Vagina (tissue), 2 donors: ENCODE data around the gene SFXN1. TPM values are rescaled to one million over a fixed set of nuclear protein-coding genes. Genes with fewer than 3 reads are reported as not detected.

Source experiments
- DNase-seq, 2 donors: peaks; one replicate each; pipeline ENCODE4 v3.0.0-alpha.2; 2017; ENCODE audit errors: extremely low spot score in 2 of 2
- H3K27ac ChIP-seq: fragments of 200-600 bp; sonication (generic); one replicate; pipeline ENCODE4 v1.5.1; 2019
- H3K27me3 ChIP-seq: fragments of 200-600 bp; sonication (generic); one replicate; pipeline ENCODE4 v1.5.1; 2019
- H3K36me3 ChIP-seq, 2 donors: fragments of 200-600 bp; sonication (generic); one replicate each; pipeline ENCODE4 v1.5.1; 2017 to 2019
- H3K4me1 ChIP-seq: fragments of 200-600 bp; sonication (generic); one replicate; pipeline ENCODE4 v1.5.1; 2019
- H3K4me3 ChIP-seq, 2 donors: fragments of 200-600 bp; sonication (generic); 1 replicate in 1 of 2; 2 replicates in 1 of 2; pipeline ENCODE4 v1.5.1; 2016 to 2019
- H3K9me3 ChIP-seq: fragments of 200-600 bp; sonication (generic); one replicate; pipeline ENCODE4 v1.5.1; 2019
- CTCF ChIP-seq, 3 experiments: fragments of 450-650 bp in 2 of 3; fragments of 200-600 bp in 1 of 3; sonication (generic) in 1 of 3; IDR thresholded peaks; one replicate each; pipeline ENCODE4 v1.5.1; 2017 to 2019; ENCODE audit warnings: antibody characterized with exemption in 3 of 3, mild to moderate bottlenecking in 2 of 3, moderate library complexity in 2 of 3
- POLR2A ChIP-seq, 2 donors: fragments of 450-650 bp; IDR thresholded peaks; one replicate each; pipeline ENCODE4 v1.6.1; 2017; ENCODE audit warnings: antibody characterized with exemption in 2 of 2, mild to moderate bottlenecking in 2 of 2, moderate library complexity in 2 of 2
- POLR2AphosphoS5 ChIP-seq, 2 donors: sonication (generic); formaldehyde crosslinking; IDR thresholded peaks; one replicate each; pipeline ENCODE4 v1.9.0; 2017; ENCODE audit warnings: antibody characterized with exemption in 2 of 2, mild to moderate bottlenecking in 2 of 2, low read depth in 1 of 2; ENCODE audit not compliant: insufficient read depth in 1 of 2
- intact Hi-C: fragments of 100-400 bp; cut with DNase I; formaldehyde crosslinking; loops from one replicate; pipeline ENCODE4 v1.15.1; 2023
- total RNA-seq: library from RNA; depleted of rRNA; stranded (reverse); fragments of >200 nt; gene quantifications from one replicate; pipeline ENCODE4 v1.2.3, GENCODE V29; 2016

SFXN1 gene
- total RNA-seq, 1 donor from 2014 or later, result 88.6 TPM

- no peaks in the 10 kb centered on the region for H3K4me1 ChIP-seq
- H3K36me3 ChIP-seq, result no peaks in the 10 kb centered on the region
- TF ChIP-seq POLR2A (IDR thresholded peaks at IDR 0.05), result no peak
- H3K4me3 ChIP-seq, result no peak overlapping the region
- no peak for DNase-seq
- intact Hi-C loops, result no loop called here
- H3K9me3 ChIP-seq, result no peaks in the 10 kb centered on the region
- H3K27me3 ChIP-seq, result no peaks in the 10 kb centered on the region
- no peak overlapping the region for H3K27ac ChIP-seq
These were observed 81.7 kb downstream of the SFXN1 start for GRCh38 chr5:175560011-175560410.

- intact Hi-C loops, result no loop called here
- H3K9me3 ChIP-seq, result no peaks in the 10 kb centered on the region
- no peaks in the 10 kb centered on the region for H3K36me3 ChIP-seq
- peak in 1 of 2 donors; percentile 34 for DNase-seq
- H3K4me1 ChIP-seq, result no peaks in the 10 kb centered on the region
- no peak for TF ChIP-seq POLR2A (IDR thresholded peaks at IDR 0.05)
- no peak for TF ChIP-seq CTCF (IDR thresholded peaks at IDR 0.05)
- no peak for TF ChIP-seq POLR2AphosphoS5 (IDR thresholded peaks at IDR 0.05; ENCODE audit: insufficient read depth in 1 of 2, low read depth in 1 of 2)
- H3K4me3 ChIP-seq, result no peak overlapping the region
- H3K27me3 ChIP-seq, result no peaks in the 10 kb centered on the region
- no peak overlapping the region for H3K27ac ChIP-seq
These were observed 82.7 kb downstream of the SFXN1 start for GRCh38 chr5:175561085-175561484.

- DNase-seq, result no peak
- Histone ChIP-seq H3K27me3 (no peaks in the 10 kb centered on the region), H3K36me3 (no peaks in the 10 kb centered on the region), H3K4me3 (no peak overlapping the region), H3K4me1 (no peaks in the 10 kb centered on the region), H3K9me3 (no peaks in the 10 kb centered on the region), H3K27ac (no peak overlapping the region)
- intact Hi-C loops, result no loop called here
- TF ChIP-seq POLR2AphosphoS5 (IDR thresholded peaks at IDR 0.05; ENCODE audit: insufficient read depth in 1 of 2, low read depth in 1 of 2), result no peak
- TF ChIP-seq POLR2A (IDR thresholded peaks at IDR 0.05), result no peak
- no peak for TF ChIP-seq CTCF (IDR thresholded peaks at IDR 0.05)
These were observed 86.4 kb downstream of the SFXN1 start for GRCh38 chr5:175564716-175565115.

GRCh38 chr5:175566697-175567096 is 88.3 kb downstream of the SFXN1 start:
- Histone ChIP-seq H3K4me3 (no peak overlapping the region), H3K36me3 (no peaks in the 10 kb centered on the region), H3K4me1 (no peaks in the 10 kb centered on the region), H3K27ac (no peak overlapping the region), H3K27me3 (no peaks in the 10 kb centered on the region), H3K9me3 (no peaks in the 10 kb centered on the region)
- TF ChIP-seq CTCF (IDR thresholded peaks at IDR 0.05) (no peak), POLR2A (IDR thresholded peaks at IDR 0.05) (no peak), POLR2AphosphoS5 (IDR thresholded peaks at IDR 0.05; ENCODE audit: insufficient read depth in 1 of 2, low read depth in 1 of 2) (no peak)
- DNase-seq, result peak in 1 of 2 donors; percentile 11
- intact Hi-C loops, result no loop called here

GRCh38 chr5:175567954-175568353 is 89.6 kb downstream of the SFXN1 start:
- no peak for DNase-seq
- no peak for TF ChIP-seq CTCF (IDR thresholded peaks at IDR 0.05)
- no peak for TF ChIP-seq POLR2AphosphoS5 (IDR thresholded peaks at IDR 0.05; ENCODE audit: insufficient read depth in 1 of 2, low read depth in 1 of 2)
- TF ChIP-seq POLR2A (IDR thresholded peaks at IDR 0.05), result no peak
- Histone ChIP-seq H3K27ac (no peak overlapping the region), H3K4me1 (no peaks in the 10 kb centered on the region), H3K4me3 (no peak overlapping the region), H3K36me3 (no peaks in the 10 kb centered on the region), H3K27me3 (no peaks in the 10 kb centered on the region), H3K9me3 (no peaks in the 10 kb centered on the region)
- intact Hi-C loops, result no loop called here

- Histone ChIP-seq H3K27me3 (no peaks in the 10 kb centered on the region), H3K27ac (no peak overlapping the region), H3K4me1 (no peaks in the 10 kb centered on the region), H3K36me3 (no peaks in the 10 kb centered on the region), H3K4me3 (no peak overlapping the region), H3K9me3 (no peaks in the 10 kb centered on the region)
- no peak for TF ChIP-seq CTCF (IDR thresholded peaks at IDR 0.05)
- intact Hi-C loops, result no loop called here
- peak in 1 of 2 donors; percentile 82 for DNase-seq
These were observed 91.3 kb downstream of the SFXN1 start for GRCh38 chr5:175569701-175570100.
